ENCODE measurements around the gene BUD31. TPM values are rescaled to one million over a fixed set of nuclear protein-coding genes. Genes with fewer than 3 reads are reported as not detected.

Gene BUD31
- total RNA-seq, 1 experiment from 2014 or later = 104 TPM

- no CpG with 5 or more reads among the region's 5 CpGs for WGBS (ENCODE audit: extremely low coverage, insufficient read length, low lambda C conversion rate)
- H2BK20ac ChIP-seq (ENCODE audit: low read depth, low read length, poor library complexity, severe bottlenecking) = no peak overlapping the region
- DNase-seq = no peak
- H2AK5ac ChIP-seq (ENCODE audit: insufficient read length, low read length) = no peak overlapping the region
- no peak overlapping the region for H3K18ac ChIP-seq (ENCODE audit: insufficient read length, low read depth, low read length)
- no peak overlapping the region for H3T11ph ChIP-seq (ENCODE audit: low read length)
- H3K79me1 ChIP-seq (ENCODE audit: insufficient read depth, low read depth, low read length, poor library complexity, severe bottlenecking) = no peaks in the 10 kb centered on the region
- H3K4ac ChIP-seq (ENCODE audit: low read depth, low read length) = no peak overlapping the region
- H4K91ac ChIP-seq (ENCODE audit: insufficient read length, low read depth, low read length) = no peak overlapping the region
- H3K79me2 ChIP-seq (ENCODE audit: insufficient read depth, low read length) = no peaks in the 10 kb centered on the region
- no peak overlapping the region for H4K5ac ChIP-seq (ENCODE audit: insufficient read length, low read depth, low read length)
- no peak overlapping the region for H2AFZ ChIP-seq (ENCODE audit: low read length)
- H3K9me3 Mint-ChIP-seq = no peaks in the 10 kb centered on the region
- no peak overlapping the region for H2BK5ac ChIP-seq (ENCODE audit: insufficient read length, low read length)
- no peaks in the 10 kb centered on the region for H4K20me1 ChIP-seq (ENCODE audit: control insufficient read depth, insufficient read depth, insufficient read length)
- H3K4me1 ChIP-seq (ENCODE audit: insufficient read depth, low read length) = no peaks in the 10 kb centered on the region
- no peak overlapping the region for H3K14ac ChIP-seq (ENCODE audit: insufficient read depth, low read length)
- H3K4me3 Mint-ChIP-seq = no peak overlapping the region
- no peaks in the 10 kb centered on the region for H3K4me1 Mint-ChIP-seq
- no peak overlapping the region for H3K27ac ChIP-seq (ENCODE audit: insufficient read length, low read depth, low read length)
- H3K27me3 Mint-ChIP-seq (ENCODE audit: low read depth) = no peaks in the 10 kb centered on the region; the same call in 1 of the 2 replicates
- H3K23me2 ChIP-seq (ENCODE audit: insufficient read length, low read depth, low read length, poor library complexity, severe bottlenecking) = no peaks in the 10 kb centered on the region
- H3K9me3 ChIP-seq (ENCODE audit: control insufficient read depth, low read depth, low read length) = no peaks in the 10 kb centered on the region
- H3K4me2 ChIP-seq (ENCODE audit: insufficient read depth, insufficient read length, low read length) = no peak overlapping the region
- H4K8ac ChIP-seq (replicated peaks; ENCODE audit: insufficient read length, low read depth, low read length) = no peak overlapping the region
- no peak overlapping the region for H3K23ac ChIP-seq (ENCODE audit: insufficient read length, low read depth, low read length)
- no peak overlapping the region for H2BK120ac ChIP-seq (ENCODE audit: low read depth, low read length, poor library complexity, severe bottlenecking)
- no peak for TF ChIP-seq CTCF (conservative IDR thresholded peaks at IDR 0.05)
- H3K27ac Mint-ChIP-seq = peak overlapping the region in 2 of 3 experiments; percentile 72 to 79; a peak in 3 of 7 replicates
- no peak overlapping the region for H3K9ac ChIP-seq (ENCODE audit: extremely low read depth, insufficient read length, low read length)
- no peak overlapping the region for H2BK12ac ChIP-seq (ENCODE audit: insufficient read length, low read depth, low read length)
- no peaks in the 10 kb centered on the region for H3K27me3 ChIP-seq (ENCODE audit: insufficient read depth, low read length)
- H3K56ac ChIP-seq (ENCODE audit: insufficient read length, low read depth, low read length) = no peak overlapping the region
- no peak overlapping the region for H2BK15ac ChIP-seq (ENCODE audit: low read depth, low read length)
- H3K36me3 Mint-ChIP-seq (ENCODE audit: insufficient read depth in 1 of 3, low read depth in 3 of 3) = peaks cover 42 to 88% (median 85%) of the 10 kb centered on the region in 3 experiments; a peak in 6 of 7 replicates
These were observed 40.6 kb downstream of the BUD31 start for GRCh38 chr7:99449326-99449725.

Data from H9 (cell line).